Neural cell (in vitro differentiated cells): Measurements from ENCODE around the gene FARSA. TPM values are rescaled to one million over a fixed set of nuclear protein-coding genes. Genes with fewer than 3 reads are reported as not detected.

Experiments
- H2AFZ ChIP-seq: fragments of 200-600, 300-800 bp; sonication (generic), shearing (Covaris generic); 2 replicates; pipeline ENCODE4 v1.6.0; 2014; ENCODE audit warnings: low read depth, mild to moderate bottlenecking, antibody characterized with exemption, low read length, moderate library complexity
- H3F3A ChIP-seq: fragments of 200-600 bp; shearing (Covaris generic); 2 replicates; pipeline ENCODE4 v1.6.1; 2016; ENCODE audit warnings: mild to moderate bottlenecking, moderate library complexity, mixed read lengths, antibody characterized with exemption, low read length; ENCODE audit not compliant: insufficient read depth, poor library complexity, severe bottlenecking
- H3K27ac ChIP-seq: fragments of 200-600, 300-800 bp; sonication (generic), shearing (Covaris generic); 2 replicates; pipeline ENCODE4 v1.5.1; 2014; ENCODE audit warnings: mild to moderate bottlenecking, low read length, moderate library complexity
- H3K27me3 ChIP-seq: fragments of 300-800, 200-600 bp; sonication (generic), shearing (Covaris generic); 2 replicates; pipeline ENCODE4 v1.6.0; 2014; ENCODE audit warnings: mild to moderate bottlenecking, low read depth, low read length, moderate library complexity; ENCODE audit not compliant: insufficient read depth
- H3K36me3 ChIP-seq: fragments of 300-800, 200-600 bp; sonication (generic), shearing (Covaris generic); 2 replicates; pipeline ENCODE4 v1.5.1; 2014; ENCODE audit warnings: mild to moderate bottlenecking, antibody characterized with exemption, low read length, moderate library complexity; ENCODE audit not compliant: insufficient read depth
- H3K4me2 ChIP-seq: fragments of 300-800, 200-600 bp; sonication (generic), shearing (Covaris generic); 2 replicates; pipeline ENCODE4 v1.6.0; 2014; ENCODE audit warnings: mild to moderate bottlenecking, low read length
- H3K4me3 ChIP-seq: fragments of 300-800, 200-600 bp; sonication (generic), shearing (Covaris generic); 2 replicates; pipeline ENCODE4 v1.5.1; 2014; ENCODE audit warnings: mild to moderate bottlenecking, low read length, moderate library complexity
- H3K79me2 ChIP-seq: fragments of 200-600 bp; shearing (Covaris generic); replicated peaks from 2 replicates; pipeline ENCODE4 v1.6.0; 2014; ENCODE audit warnings: mild to moderate bottlenecking, low read length, moderate library complexity; ENCODE audit not compliant: insufficient read depth
- H3K9ac ChIP-seq: fragments of 300-800, 200-600 bp; sonication (generic), shearing (Covaris generic); 2 replicates; pipeline ENCODE4 v1.6.1; 2016; ENCODE audit warnings: mild to moderate bottlenecking, low read length, mixed read lengths
- H3K9me2 ChIP-seq: fragments of 200-600 bp; shearing (Covaris generic); 2 replicates; pipeline ENCODE4 v1.6.1; 2016; ENCODE audit warnings: mild to moderate bottlenecking, low read length, mixed read lengths; ENCODE audit not compliant: insufficient read depth
- H3K9me3 ChIP-seq: fragments of 200-600, 300-800 bp; sonication (generic), shearing (Covaris generic); 2 replicates; pipeline ENCODE4 v1.6.1; 2016; ENCODE audit warnings: mild to moderate bottlenecking, mixed run types, low read length, moderate library complexity, mixed read lengths
- H4K20me1 ChIP-seq: fragments of 200-600 bp; shearing (Covaris generic); 2 replicates; pipeline ENCODE4 v1.6.1; 2016; ENCODE audit warnings: mild to moderate bottlenecking, mixed run types; ENCODE audit not compliant: insufficient read depth
- CTCF ChIP-seq: fragments of 450-650 bp; IDR thresholded peaks from 2 replicates; pipeline ENCODE4 v1.5.1; 2014; ENCODE audit warnings: antibody characterized with exemption, mild to moderate bottlenecking, moderate library complexity; ENCODE audit not compliant: poor library complexity, severe bottlenecking
- EP300 ChIP-seq: fragments of 450-650 bp; conservative IDR thresholded peaks from 2 replicates; pipeline ENCODE4 v1.6.1; 2014; ENCODE audit warnings: antibody characterized with exemption, mild to moderate bottlenecking, moderate library complexity; ENCODE audit not compliant: poor library complexity, severe bottlenecking
- EZH2 ChIP-seq: fragments of 200-600, 300-800 bp; shearing (Covaris generic), sonication (generic); IDR thresholded peaks from 2 replicates; pipeline ENCODE4 v1.6.1; 2014; ENCODE audit warnings: antibody characterized with exemption, low read length, borderline replicate concordance, mild to moderate bottlenecking; ENCODE audit not compliant: insufficient read depth, poor library complexity, severe bottlenecking
- MXI1 ChIP-seq: fragments of 450-650 bp; conservative IDR thresholded peaks from 2 replicates; pipeline ENCODE4 v1.6.1; 2014; ENCODE audit warnings: antibody characterized with exemption, mild to moderate bottlenecking; ENCODE audit not compliant: poor library complexity, severe bottlenecking
- POLR2AphosphoS5 ChIP-seq: IDR thresholded peaks from 2 replicates; pipeline ENCODE4 v1.6.1; 2012
- RAD21 ChIP-seq: fragments of 450-650 bp; conservative IDR thresholded peaks from 2 replicates; pipeline ENCODE4 v1.6.1; 2014; ENCODE audit warnings: antibody characterized with exemption, mild to moderate bottlenecking, moderate library complexity
- REST ChIP-seq: IDR thresholded peaks from 2 replicates; pipeline ENCODE4 v1.6.1; 2012; ENCODE audit warnings: borderline replicate concordance
- SMC3 ChIP-seq: fragments of 450-650 bp; conservative IDR thresholded peaks from 2 replicates; pipeline ENCODE4 v1.6.1; 2014; ENCODE audit warnings: antibody characterized with exemption, mild to moderate bottlenecking, moderate library complexity; ENCODE audit not compliant: poor library complexity
- TAF1 ChIP-seq: IDR thresholded peaks from 2 replicates; pipeline ENCODE4 v1.6.1; 2012; ENCODE audit warnings: low read depth
- polyA plus RNA-seq: library from polyadenylated mRNA; depleted of rRNA; stranded (reverse); fragments of >200 nt; gene quantifications from 2 replicates; pipeline ENCODE4 v1.2.3, GENCODE V29; 2014

FARSA gene
- polyA plus RNA-seq, 1 donor from 2014 or later, result 47.6 TPM

DNA sequence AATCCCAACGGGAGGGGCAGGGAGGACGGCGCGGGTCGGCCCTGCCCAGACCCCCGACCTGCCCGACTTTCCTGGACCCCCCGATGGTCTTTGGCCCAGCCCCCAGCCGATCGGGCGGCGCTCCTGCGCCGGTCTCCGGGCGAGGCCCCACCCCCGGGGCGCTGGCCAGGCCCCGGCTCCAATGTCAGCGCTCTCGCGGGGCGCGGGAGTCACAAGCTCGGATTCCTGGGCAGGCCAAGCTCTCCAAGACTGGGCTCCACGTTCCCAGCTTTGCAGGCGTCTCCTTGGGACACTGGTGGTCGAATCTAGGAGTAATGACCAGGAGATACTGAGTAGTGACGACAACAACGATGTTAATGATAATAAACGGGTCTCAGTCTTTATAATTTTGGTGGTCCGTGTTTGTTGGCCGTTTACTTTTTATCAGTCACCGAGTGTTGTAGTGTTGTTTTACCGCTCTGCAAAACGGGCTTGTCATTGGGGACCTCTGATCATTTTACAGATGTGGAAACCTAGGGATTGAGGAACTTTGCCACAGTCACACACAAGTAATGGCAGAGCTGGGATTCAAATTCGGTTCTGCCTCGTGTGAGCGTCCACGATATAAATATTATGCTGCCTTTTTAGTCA, 12.7 kb upstream of the FARSA start:
- Histone ChIP-seq H4K20me1 (no peaks in the 10 kb centered on the region), H3K9ac (peak overlapping the region; percentile 88), H2AFZ (no peak overlapping the region), H3K4me2 (peak overlapping the region; percentile 91), H3K36me3 (no peaks in the 10 kb centered on the region), H3K79me2 (peaks cover 18% of the 10 kb centered on the region), H3K27ac (peak overlapping the region; percentile 81), H3K4me3 (peak overlapping the region; percentile 95), H3K9me3 (no peaks in the 10 kb centered on the region), H3K9me2 (no peaks in the 10 kb centered on the region), H3F3A (peaks cover 5% of the 10 kb centered on the region), H3K27me3 (no peaks in the 10 kb centered on the region)
- TF ChIP-seq MXI1 (no peak), REST (no peak), CTCF (no peak), RAD21 (no peak), POLR2AphosphoS5 (no peak)

DNA sequence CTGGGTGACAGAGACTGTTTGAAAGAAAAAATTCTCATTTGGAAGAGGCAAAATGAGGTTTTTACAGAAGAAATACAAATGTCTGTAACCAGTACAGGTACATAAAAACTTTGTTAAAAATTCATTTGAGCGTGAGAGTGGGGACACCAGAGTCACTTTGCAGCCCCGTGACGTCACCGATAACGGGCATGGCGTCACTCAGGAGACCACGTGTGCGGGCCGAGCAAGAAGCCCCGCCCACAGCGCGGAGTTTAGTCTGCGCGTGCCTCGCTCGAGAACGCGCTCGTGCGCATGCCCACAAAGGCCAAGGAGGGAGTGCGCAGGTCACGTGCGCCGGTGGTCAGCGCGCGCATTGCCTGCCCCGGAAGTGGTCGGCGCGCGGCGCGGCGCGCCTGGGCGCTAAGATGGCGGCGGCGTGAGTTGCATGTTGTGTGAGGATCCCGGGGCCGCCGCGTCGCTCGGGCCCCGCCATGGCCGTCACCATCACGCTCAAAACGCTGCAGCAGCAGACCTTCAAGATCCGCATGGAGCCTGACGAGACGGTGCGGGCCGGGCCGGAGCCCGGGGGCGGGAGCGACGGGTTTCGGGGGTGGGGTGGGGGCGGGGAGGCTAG, 12.1 kb upstream of the FARSA start, which contains the start of gene RAD23A:
RAD23A (plus strand) TSS at position 384 of the 613 bp plus-strand sequence; CDS start at position 471, 87 bp downstream.
- Histone ChIP-seq H3K9me2 (no peaks in the 10 kb centered on the region), H3K4me3 (peak within 1 kb of the TSS; percentile 95), H3K27ac (peak within 1 kb of the TSS; percentile 81), H3K27me3 (no peaks in the 10 kb centered on the region), H3K9me3 (no peaks in the 10 kb centered on the region), H3K36me3 (no peaks in the 10 kb centered on the region), H3K4me2 (peak within 1 kb of the TSS; percentile 91), H3F3A (peaks cover 5% of the 10 kb centered on the region), H4K20me1 (no peaks in the 10 kb centered on the region), H3K79me2 (peaks cover 20% of the 10 kb centered on the region), H2AFZ (no peak within 1 kb of the TSS), H3K9ac (peak within 1 kb of the TSS; percentile 88)
- peak; percentile 96 for TF ChIP-seq POLR2AphosphoS5
- peak; percentile 58 for TF ChIP-seq REST
- peak; percentile 55 for TF ChIP-seq EP300
- peak; percentile 96 for TF ChIP-seq MXI1
- peak; percentile 21 for TF ChIP-seq CTCF
- no peak for TF ChIP-seq RAD21
- TF ChIP-seq SMC3, result no peak
- TF ChIP-seq TAF1, result peak; percentile 74
- TF ChIP-seq EZH2, result no peak
